CD14-positive monocyte (primary cell): Measurements from ENCODE around the gene C2orf76. TPM values are rescaled to one million over a fixed set of nuclear protein-coding genes. Genes with fewer than 3 reads are reported as not detected.

ENCODE experiments used
- DNase-seq, 3 donors: peaks; one replicate each; pipeline ENCODE4 v3.0.0-alpha.2; 2011 to 2022
- H2AFZ ChIP-seq: 2 replicates; pipeline ENCODE4 v1.6.0; 2012; ENCODE audit warnings: mild to moderate bottlenecking, low read depth, low read length, inconsistent platforms; ENCODE audit not compliant: insufficient read depth, poor library complexity, severe bottlenecking
- H3K27ac ChIP-seq, 2 donors: 1 replicate in 1 of 2; 2 replicates in 1 of 2; pipeline ENCODE4 v1.5.1; 2012 to 2013; ENCODE audit warnings: low read length in 2 of 2, control low read depth in 1 of 2, inconsistent platforms in 1 of 2, low read depth in 1 of 2, mild to moderate bottlenecking in 1 of 2
- H3K27me3 ChIP-seq, 2 donors: one replicate each; pipeline versions ENCODE4 v1.6.0 to v1.6.1; 2011 to 2013; ENCODE audit warnings: low read length in 2 of 2; ENCODE audit not compliant: control insufficient read depth in 2 of 2, insufficient read depth in 2 of 2
- H3K36me3 ChIP-seq, 2 donors: replicated peaks in 1 of 2; 1 replicate in 1 of 2; 2 replicates in 1 of 2; pipeline versions ENCODE4 v1.5.1 to v1.6.1; 2012 to 2013; ENCODE audit warnings: low read length in 2 of 2, control low read depth in 1 of 2, inconsistent platforms in 1 of 2, mild to moderate bottlenecking in 1 of 2; ENCODE audit not compliant: insufficient read depth in 2 of 2, control insufficient read depth in 1 of 2
- H3K4me1 ChIP-seq, 2 donors: 1 replicate in 1 of 2; 2 replicates in 1 of 2; pipeline versions ENCODE4 v1.5.1 to v1.6.1; 2012 to 2013; ENCODE audit warnings: low read length in 2 of 2, control low read depth in 1 of 2, inconsistent platforms in 1 of 2, mild to moderate bottlenecking in 1 of 2, moderate library complexity in 1 of 2; ENCODE audit not compliant: insufficient read depth in 2 of 2, control insufficient read depth in 1 of 2
- H3K4me2 ChIP-seq: replicated peaks from 2 replicates; pipeline ENCODE3; 2012; ENCODE audit warnings: low read length, moderate library complexity, mild to moderate bottlenecking; ENCODE audit not compliant: poor library complexity, severe bottlenecking; ENCODE audit errors: extremely low read depth
- H3K4me3 ChIP-seq, 3 experiments: fragments of 200-600 bp in 1 of 3; sonication (generic) in 1 of 3; replicated peaks in 1 of 3; 1 replicate in 2 of 3; 2 replicates in 1 of 3; pipeline ENCODE4 v1.5.1; 2011 to 2013; ENCODE audit warnings: low read length in 3 of 3, mild to moderate bottlenecking in 3 of 3, control low read depth in 2 of 3, low read depth in 2 of 3, inconsistent platforms in 1 of 3, moderate library complexity in 1 of 3
- H3K79me2 ChIP-seq: 2 replicates; pipeline ENCODE4 v1.6.0; 2012; ENCODE audit warnings: mild to moderate bottlenecking, control low read depth, inconsistent platforms, low read length, moderate library complexity; ENCODE audit not compliant: insufficient read depth
- H3K9ac ChIP-seq: 2 replicates; pipeline ENCODE4 v1.6.0; 2017; ENCODE audit warnings: low read length, mild to moderate bottlenecking; ENCODE audit not compliant: insufficient read depth, poor library complexity, severe bottlenecking
- H3K9me3 ChIP-seq, 2 donors: replicated peaks in 1 of 2; 1 replicate in 1 of 2; 2 replicates in 1 of 2; pipeline versions ENCODE4 v1.5.1 to v1.6.1; 2012 to 2013; ENCODE audit warnings: low read length in 2 of 2, control low read depth in 1 of 2; ENCODE audit not compliant: control insufficient read depth in 1 of 2, insufficient read depth in 1 of 2
- H4K20me1 ChIP-seq: 2 replicates; pipeline ENCODE4 v1.6.0; 2012; ENCODE audit warnings: mild to moderate bottlenecking, low read length, control low read depth, moderate library complexity; ENCODE audit not compliant: insufficient read depth
- H3K27ac Mint-ChIP-seq, 7 donors: one replicate each; pipeline ENCODE4 v1.8.0; 2020; ENCODE audit warnings: mild to moderate bottlenecking in 7 of 7, mixed read lengths in 7 of 7, moderate library complexity in 6 of 7, inconsistent platforms in 2 of 7
- H3K27me3 Mint-ChIP-seq, 3 donors: one replicate each; pipeline ENCODE4 v1.8.0; 2021 to 2022; ENCODE audit warnings: low read depth in 3 of 3, mild to moderate bottlenecking in 3 of 3, mixed read lengths in 3 of 3, moderate library complexity in 3 of 3, inconsistent platforms in 1 of 3
- H3K36me3 Mint-ChIP-seq, 2 donors: one replicate each; pipeline ENCODE4 v1.8.0; 2020; ENCODE audit warnings: mixed read lengths in 2 of 2, inconsistent platforms in 1 of 2, mild to moderate bottlenecking in 1 of 2
- H3K4me1 Mint-ChIP-seq: one replicate; pipeline ENCODE4 v1.8.0; 2020; ENCODE audit warnings: mild to moderate bottlenecking, mixed read lengths
- H3K4me3 Mint-ChIP-seq, 2 donors: one replicate each; pipeline ENCODE4 v1.8.0; 2020; ENCODE audit warnings: mild to moderate bottlenecking in 2 of 2, mixed read lengths in 2 of 2, moderate library complexity in 1 of 2
- H3K9me3 Mint-ChIP-seq, 7 donors: one replicate each; pipeline ENCODE4 v1.8.0; 2020 to 2022; ENCODE audit warnings: mixed read lengths in 7 of 7, mild to moderate bottlenecking in 6 of 7, moderate library complexity in 6 of 7, inconsistent platforms in 2 of 7
- WGBS: methylation state at CpG from one replicate; pipeline ENCODE4 v1.1.5; 2013; ENCODE audit warnings: missing lambda C conversion rate; ENCODE audit not compliant: insufficient coverage; 5-methylcytosine and 5-hydroxymethylcytosine counted together
- intact Hi-C, 2 donors: fragments of 100-400 bp; cut with micrococcal nuclease; formaldehyde crosslinking; loops; one replicate each; pipeline versions ENCODE4 v1.15.0 to v1.15.1; 2023
- polyA plus RNA-seq, 3 donors: library from polyadenylated mRNA; depleted of rRNA in 1 of 3; unstranded in 2 of 3; stranded (reverse) in 1 of 3; fragments of 300-500 nt in 2 of 3; fragments of >200 nt in 1 of 3; fragmentation: Illumina TruSeq in 2 of 3; gene quantifications; 1 replicate in 2 of 3; 2 replicates in 1 of 3; pipeline ENCODE4 v1.2.3, GENCODE V29; 2012 to 2021
- TF ChIP-seq, protein P1 (sequence below): fragments of 200-600 bp; IDR thresholded peaks from one replicate; pipeline ENCODE4 v1.8.0; 2022; ENCODE audit warnings: antibody characterized with exemption, mild to moderate bottlenecking

Gene C2orf76
- polyA plus RNA-seq, 3 donors, result 9.7 to 32.5 (median 31.0) TPM

DNA sequence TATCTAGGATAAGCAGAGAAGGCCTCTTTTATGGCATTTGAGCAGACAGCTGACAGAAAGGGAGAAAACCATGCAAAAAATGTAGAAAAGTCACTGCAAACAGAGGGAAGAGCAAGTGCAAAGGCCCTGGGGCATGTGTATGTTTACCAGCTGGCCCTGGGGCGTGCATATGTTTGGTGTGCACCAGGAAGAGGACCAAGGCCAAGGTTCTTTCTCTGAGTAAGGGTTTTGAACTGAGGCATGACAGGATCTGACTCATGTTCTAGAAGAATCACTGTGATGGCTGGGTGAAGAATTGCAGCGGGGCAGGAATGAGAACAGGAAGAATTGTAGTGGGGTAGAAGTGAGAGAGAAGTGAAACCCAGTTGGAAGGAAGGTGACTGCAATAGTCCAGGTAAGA lies 73.4 kb downstream of the C2orf76 start:
- 90% methylated on average over 2 of the region's 2 CpGs for WGBS
- intact Hi-C loops, result loop anchor here (5.0 to 10.0 kb wide), 3 partner anchors 278 to 1068 kb away; no protein-coding TSS in a partner anchor

DNA sequence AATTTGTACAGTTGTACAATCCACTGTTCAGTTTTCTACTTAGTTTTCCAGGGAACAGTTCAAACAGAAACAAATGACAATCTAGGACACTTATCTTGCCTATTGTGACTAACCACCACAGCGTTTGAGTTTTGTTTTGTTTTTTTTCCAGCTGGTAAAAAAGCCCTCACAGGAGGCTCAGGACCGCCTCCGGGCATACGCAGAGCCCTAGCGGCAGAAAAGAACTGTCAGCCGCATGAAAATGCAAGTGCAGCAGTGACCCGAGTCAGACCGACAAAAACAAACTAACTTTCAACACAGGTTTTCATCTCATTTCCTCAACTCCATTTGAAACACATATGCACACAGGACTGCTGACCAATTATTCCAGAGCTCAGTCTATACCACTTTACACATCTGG lies 74.4 kb downstream of the C2orf76 start:
- WGBS, result 100% methylated on average over 1 of the region's 8 CpGs
- no peaks in the 10 kb centered on the region for H3K36me3 Mint-ChIP-seq
- peaks cover 3% of the 10 kb centered on the region for H3K4me1 Mint-ChIP-seq
- peaks cover 0 to 1% (median 0%) of the 10 kb centered on the region in 7 donors for H3K9me3 Mint-ChIP-seq
- Histone ChIP-seq H3K36me3 (no peaks in the 10 kb centered on the region), H3K4me3 (no peak overlapping the region), H2AFZ (no peak overlapping the region), H3K4me2 (no peak overlapping the region), H3K79me2 (no peaks in the 10 kb centered on the region), H3K9ac (no peak overlapping the region), H3K27me3 (no peaks in the 10 kb centered on the region), H4K20me1 (no peaks in the 10 kb centered on the region), H3K9me3 (no peaks in the 10 kb centered on the region), H3K4me1 (no peaks in the 10 kb centered on the region), H3K27ac (no peak overlapping the region)
- intact Hi-C loops, result loop anchor here (5.0 to 10.0 kb wide), 3 partner anchors 277 to 1067 kb away; no protein-coding TSS in a partner anchor
- no peak for DNase-seq
- peak overlapping the region in 1 of 2 donors; percentile 3 for H3K4me3 Mint-ChIP-seq
- TF ChIP-seq, protein P1, sequence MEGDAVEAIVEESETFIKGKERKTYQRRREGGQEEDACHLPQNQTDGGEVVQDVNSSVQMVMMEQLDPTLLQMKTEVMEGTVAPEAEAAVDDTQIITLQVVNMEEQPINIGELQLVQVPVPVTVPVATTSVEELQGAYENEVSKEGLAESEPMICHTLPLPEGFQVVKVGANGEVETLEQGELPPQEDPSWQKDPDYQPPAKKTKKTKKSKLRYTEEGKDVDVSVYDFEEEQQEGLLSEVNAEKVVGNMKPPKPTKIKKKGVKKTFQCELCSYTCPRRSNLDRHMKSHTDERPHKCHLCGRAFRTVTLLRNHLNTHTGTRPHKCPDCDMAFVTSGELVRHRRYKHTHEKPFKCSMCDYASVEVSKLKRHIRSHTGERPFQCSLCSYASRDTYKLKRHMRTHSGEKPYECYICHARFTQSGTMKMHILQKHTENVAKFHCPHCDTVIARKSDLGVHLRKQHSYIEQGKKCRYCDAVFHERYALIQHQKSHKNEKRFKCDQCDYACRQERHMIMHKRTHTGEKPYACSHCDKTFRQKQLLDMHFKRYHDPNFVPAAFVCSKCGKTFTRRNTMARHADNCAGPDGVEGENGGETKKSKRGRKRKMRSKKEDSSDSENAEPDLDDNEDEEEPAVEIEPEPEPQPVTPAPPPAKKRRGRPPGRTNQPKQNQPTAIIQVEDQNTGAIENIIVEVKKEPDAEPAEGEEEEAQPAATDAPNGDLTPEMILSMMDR, result no peak
- H3K27me3 Mint-ChIP-seq, result peaks cover 0 to 1% (median 1%) of the 10 kb centered on the region in 3 donors
- H3K27ac Mint-ChIP-seq, result no peak overlapping the region

More for the DNA sequence above, 73.4 kb downstream of the C2orf76 start:
- no peak overlapping the region for H3K27ac Mint-ChIP-seq
- Histone ChIP-seq H3K27me3 (no peaks in the 10 kb centered on the region), H4K20me1 (no peaks in the 10 kb centered on the region), H3K4me2 (no peak overlapping the region), H3K36me3 (no peaks in the 10 kb centered on the region), H3K9ac (no peak overlapping the region), H3K4me3 (no peak overlapping the region), H3K79me2 (no peaks in the 10 kb centered on the region), H3K9me3 (no peaks in the 10 kb centered on the region), H3K27ac (no peak overlapping the region), H2AFZ (no peak overlapping the region), H3K4me1 (no peaks in the 10 kb centered on the region)
- DNase-seq, result no peak
- H3K36me3 Mint-ChIP-seq, result no peaks in the 10 kb centered on the region
- peaks cover 0 to 1% (median 1%) of the 10 kb centered on the region in 3 donors for H3K27me3 Mint-ChIP-seq
- H3K4me3 Mint-ChIP-seq, result no peak overlapping the region
- H3K4me1 Mint-ChIP-seq, result peaks cover 3% of the 10 kb centered on the region
- H3K9me3 Mint-ChIP-seq, result peaks cover 0 to 1% (median 0%) of the 10 kb centered on the region in 7 donors
- TF ChIP-seq, protein P1, result no peak
